Liver (tissue), 3 donors: ENCODE measurements around the gene ABCA12.

Experiments used
- TF ChIP-seq, protein P1 (sequence below): IDR thresholded peaks from 2 replicates; pipeline ENCODE4 v1.6.1; 2016; ENCODE audit warnings: antibody characterized with exemption
- TF ChIP-seq, protein P2 (sequence below): fragments of 150-350 bp; IDR thresholded peaks from 2 replicates; pipeline ENCODE4 v1.5.1; 2017; ENCODE audit warnings: improper control_type of control experiment, low read depth, low read length; ENCODE audit not compliant: missing input control
- donor health status: healthy.
- donor health status: healthy.

DNA sequence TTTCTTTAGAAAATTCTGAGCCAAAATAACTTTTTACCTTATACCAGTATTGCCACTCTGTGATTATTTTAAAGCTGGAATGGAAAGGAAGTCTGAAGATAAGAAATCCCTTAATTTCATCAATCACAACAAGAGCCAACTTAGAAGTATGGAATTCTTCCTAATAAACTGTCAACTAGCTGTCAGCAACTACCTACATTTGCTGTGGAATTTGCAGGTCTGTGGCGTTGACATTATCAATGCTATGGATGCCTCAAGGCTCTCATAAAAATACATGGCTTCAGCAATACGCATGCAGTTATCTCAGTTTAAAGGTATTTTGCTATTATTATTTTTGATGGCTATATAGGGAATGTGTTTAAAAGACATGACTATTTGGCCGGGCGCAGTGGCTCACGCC is 108.5 kb downstream of the ABCA12 start:
- TF ChIP-seq, protein P1, sequence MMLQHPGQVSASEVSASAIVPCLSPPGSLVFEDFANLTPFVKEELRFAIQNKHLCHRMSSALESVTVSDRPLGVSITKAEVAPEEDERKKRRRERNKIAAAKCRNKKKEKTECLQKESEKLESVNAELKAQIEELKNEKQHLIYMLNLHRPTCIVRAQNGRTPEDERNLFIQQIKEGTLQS = no peak
- TF ChIP-seq, protein P2, sequence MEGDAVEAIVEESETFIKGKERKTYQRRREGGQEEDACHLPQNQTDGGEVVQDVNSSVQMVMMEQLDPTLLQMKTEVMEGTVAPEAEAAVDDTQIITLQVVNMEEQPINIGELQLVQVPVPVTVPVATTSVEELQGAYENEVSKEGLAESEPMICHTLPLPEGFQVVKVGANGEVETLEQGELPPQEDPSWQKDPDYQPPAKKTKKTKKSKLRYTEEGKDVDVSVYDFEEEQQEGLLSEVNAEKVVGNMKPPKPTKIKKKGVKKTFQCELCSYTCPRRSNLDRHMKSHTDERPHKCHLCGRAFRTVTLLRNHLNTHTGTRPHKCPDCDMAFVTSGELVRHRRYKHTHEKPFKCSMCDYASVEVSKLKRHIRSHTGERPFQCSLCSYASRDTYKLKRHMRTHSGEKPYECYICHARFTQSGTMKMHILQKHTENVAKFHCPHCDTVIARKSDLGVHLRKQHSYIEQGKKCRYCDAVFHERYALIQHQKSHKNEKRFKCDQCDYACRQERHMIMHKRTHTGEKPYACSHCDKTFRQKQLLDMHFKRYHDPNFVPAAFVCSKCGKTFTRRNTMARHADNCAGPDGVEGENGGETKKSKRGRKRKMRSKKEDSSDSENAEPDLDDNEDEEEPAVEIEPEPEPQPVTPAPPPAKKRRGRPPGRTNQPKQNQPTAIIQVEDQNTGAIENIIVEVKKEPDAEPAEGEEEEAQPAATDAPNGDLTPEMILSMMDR = no peak
